ENCODE data around the gene DCPS.

DCPS gene

DNA sequence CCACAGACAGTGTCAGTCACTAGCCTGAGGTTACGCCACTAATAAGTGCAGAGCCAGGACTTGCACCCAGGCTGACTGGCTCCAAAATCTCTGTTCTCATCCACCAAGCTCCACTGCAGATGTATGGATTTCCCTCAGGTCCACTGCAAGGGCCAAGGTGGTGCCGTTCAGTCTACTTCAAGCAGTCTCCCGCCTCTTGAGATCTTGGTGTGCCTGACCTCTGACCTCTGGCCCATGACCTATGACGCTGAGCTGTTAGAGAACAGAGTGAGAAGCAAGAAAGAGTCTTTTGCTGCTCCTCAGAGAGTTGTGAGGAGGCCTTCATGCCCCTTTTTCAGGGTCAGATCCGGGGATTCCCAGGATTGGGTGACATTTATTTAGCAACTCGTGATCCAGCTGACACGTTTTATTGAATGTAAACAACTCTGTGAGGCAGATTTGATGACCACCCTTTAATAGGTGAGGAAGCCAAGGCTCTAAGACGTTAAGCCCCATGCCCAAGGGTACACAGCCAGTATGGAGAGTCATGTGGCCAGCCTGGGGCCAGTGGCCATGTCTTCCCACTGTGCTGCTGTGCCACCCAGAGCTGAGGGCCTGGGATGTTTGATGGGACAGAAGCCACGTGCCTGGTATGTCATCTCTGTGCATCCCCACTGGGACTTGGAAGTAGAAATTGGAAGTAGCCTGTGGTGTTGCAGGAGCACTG lies 25.2 kb downstream of the DCPS start:
- no peak for DNase-seq

DNA sequence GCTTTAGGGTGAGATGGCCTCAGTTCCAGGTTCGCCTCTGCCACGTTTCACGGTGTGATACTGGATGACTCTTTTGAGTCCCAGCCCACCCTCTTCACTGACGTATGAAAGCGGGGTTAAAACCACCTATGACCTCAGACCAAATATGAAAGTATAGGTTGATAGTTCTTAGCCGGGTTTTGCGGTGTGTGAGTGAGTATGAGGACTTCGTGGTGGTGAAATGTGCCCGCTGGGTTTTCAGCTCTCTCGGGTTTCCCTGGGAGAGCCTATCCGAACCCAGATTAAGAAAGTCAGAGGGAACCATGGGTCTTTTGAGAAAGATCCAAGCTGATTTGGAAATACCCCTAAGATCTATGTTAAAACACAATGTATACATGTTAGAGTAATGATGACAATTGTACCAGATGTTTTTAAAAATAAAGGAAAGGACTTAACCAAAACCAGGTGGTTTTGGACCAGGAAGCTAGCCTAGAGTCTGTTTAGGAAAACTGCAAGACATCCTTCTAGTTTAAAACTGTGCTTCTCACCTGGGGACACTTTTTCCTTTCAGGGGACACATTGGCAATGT lies 25.9 kb downstream of the DCPS start:
- no peak for DNase-seq

DNA sequence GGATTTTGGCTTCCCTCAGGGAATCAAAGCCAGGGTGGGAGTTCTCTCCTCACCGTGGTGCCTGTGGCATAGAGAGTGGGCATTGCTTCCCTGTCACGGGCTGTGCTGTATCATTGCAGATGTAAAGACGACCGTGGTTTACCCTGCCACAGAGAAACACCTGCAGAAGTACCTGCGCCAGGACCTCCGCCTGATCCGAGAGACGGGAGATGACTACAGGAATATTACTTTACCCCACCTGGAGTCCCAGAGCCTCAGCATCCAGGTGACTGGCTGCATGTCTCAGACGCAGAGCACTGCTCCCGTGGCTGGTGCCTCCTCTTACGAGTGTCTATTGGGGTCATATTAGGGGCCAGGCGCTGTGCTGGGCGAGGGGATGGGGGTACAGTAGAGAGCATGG lies 27.4 kb downstream of the DCPS start:
- no peak for DNase-seq

DNA sequence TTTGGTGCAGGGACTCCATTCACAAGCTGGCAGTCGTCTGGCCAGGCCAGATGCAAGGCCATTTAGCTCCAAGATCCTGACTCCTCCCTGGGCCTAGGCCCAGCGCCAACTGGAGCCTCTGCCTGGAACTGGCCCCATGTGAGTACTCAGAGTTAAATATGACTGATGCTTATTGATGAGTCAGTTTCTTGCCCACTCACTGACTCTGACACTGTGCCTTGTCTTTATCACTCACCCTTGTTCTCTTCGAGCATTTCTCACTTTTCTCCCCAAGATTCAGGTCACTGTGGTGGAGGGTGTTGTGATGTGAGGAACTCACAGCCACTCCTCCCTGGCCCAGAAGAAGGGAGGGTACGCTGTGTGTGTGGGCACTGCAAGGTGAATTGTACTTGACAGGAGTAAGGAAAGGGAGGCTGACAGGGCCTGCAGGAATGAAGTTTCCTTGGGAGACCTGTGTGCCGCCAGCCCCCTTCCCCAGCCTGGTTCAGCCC lies 28.4 kb downstream of the DCPS start:
- peak; percentile 51 for DNase-seq

DNA sequence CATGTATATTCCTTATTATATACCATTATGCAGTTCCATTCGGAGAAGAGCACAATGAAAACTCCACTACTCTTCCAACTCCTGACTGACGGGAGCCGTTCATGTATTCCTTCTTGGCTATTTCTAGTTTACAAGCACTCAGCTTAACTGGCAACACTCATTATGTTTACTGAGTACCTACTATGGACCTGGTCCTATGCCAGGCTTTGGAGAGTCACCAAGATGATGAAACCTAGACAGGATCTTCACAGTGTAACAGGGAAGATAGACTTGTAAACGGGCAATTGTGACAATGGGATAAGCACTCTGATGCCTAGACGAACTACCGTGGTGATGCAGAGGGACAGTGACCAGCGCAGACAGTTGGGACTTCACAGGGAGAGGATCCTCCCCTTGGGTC lies 29.3 kb downstream of the DCPS start:
- no peak for DNase-seq

DNA sequence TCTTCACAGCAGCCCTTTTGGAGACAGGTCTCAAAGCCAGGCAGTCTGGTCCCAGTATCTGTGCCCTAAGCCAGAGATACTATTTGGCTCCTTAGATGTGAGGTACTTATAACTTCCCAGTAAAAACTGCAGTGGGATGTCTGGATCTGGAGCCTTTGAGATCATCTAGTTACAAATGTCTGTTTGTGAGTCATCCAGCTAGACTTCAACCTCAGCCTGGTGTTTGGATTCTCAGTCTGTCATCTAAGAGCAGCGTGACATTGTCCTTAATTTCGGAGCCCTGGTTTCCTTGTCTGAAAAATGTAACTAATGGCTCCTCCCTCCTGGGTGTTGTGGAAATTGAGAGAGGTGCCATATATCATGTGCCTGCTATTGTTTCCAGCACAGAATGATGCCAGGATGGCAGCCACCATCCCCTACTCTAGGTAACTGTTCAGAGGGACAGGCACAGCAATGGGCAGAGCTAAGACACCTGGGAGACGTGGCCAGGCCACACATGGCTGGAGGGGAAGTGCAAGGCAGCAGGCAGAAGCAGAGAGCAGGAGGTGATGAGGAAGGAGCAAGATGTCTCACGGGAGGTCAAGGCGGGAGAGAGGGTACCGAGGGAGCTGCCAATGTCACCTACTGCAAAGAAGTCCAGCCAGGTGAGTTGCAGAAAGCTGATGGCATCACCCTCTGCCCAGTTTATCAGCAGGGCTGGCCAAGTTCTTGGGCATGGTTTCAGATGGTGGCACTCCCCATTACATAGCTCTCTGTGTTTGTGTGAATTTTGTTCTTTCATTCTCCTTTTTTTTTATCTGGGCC lies 31.0 kb downstream of the DCPS start:
- DNase-seq, result no peak

DNA sequence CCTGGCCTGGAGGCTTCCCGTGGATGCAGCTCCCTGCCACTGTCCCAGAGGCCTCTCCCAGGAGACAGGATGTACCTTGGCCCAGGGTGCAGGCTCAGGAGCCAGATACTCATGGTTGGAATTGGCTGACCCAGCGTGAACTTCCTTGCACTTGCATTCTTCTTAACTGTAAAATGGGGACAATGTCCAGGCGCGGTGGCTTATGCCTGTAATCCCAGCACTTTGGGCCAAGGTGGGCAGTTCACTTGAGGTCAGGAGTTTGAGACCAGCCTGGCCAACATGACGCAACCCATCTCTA lies 31.6 kb downstream of the DCPS start:
- DNase-seq, result no peak

DNA sequence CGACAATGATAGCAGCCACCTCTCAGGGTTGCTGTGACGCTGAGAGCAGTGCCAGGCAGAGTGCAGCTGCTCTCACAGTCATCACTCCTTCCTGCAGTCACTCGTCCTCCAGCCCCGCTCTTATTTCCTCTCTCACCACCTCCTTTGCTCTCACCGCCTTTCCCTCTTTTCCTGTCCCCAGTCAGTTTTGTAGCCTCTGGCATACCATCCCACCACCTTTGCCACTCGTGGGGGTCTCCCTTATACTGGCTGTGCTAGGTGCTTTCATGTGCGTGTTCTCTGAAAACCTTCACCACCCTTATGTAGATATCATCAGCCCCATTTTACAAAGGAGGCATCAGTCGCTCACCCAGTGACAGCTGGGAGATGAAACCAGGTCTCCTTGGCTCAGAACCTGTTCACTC lies 32.3 kb downstream of the DCPS start:
- DNase-seq, result no peak

DNA sequence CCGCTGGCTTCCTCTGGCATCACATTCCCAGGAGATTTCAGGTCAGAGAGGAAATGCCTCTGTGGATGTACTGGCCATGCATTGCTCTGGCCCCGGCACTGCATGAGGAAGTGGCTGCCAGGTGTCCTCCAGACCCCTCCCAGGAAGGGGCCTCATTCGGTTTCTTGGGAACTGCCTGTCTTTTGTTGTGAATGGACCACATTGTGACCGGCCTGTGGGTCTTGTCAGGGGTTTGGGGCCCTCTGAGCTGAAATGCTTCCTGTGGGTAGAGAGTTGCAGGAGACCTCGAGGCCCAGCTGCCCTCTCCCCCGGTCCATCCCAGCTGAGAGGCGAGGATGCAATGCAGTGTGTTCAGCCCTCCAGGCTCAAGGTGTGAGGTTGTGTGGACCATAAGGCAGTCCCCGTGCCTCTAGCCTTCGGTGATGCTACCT lies 32.8 kb downstream of the DCPS start:
- DNase-seq, result no peak

DNA sequence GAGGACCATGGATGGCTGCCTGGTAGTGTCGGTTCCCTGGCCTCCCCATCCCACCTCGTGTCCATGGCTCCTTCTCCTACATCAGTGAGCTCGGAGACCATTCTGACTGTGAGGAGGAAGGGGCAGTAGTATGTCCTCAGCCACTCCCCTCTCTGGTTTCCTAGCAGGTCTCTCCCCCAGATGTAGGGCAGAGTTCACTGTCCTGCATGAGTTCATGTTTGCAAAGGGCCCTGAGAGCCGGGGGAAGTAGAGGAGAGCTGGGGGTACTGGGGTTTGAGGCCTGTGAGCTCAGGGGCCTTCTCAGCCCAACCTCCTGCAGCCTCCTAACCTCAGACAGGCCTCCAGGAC lies 33.2 kb downstream of the DCPS start:
- no peak for DNase-seq

DNA sequence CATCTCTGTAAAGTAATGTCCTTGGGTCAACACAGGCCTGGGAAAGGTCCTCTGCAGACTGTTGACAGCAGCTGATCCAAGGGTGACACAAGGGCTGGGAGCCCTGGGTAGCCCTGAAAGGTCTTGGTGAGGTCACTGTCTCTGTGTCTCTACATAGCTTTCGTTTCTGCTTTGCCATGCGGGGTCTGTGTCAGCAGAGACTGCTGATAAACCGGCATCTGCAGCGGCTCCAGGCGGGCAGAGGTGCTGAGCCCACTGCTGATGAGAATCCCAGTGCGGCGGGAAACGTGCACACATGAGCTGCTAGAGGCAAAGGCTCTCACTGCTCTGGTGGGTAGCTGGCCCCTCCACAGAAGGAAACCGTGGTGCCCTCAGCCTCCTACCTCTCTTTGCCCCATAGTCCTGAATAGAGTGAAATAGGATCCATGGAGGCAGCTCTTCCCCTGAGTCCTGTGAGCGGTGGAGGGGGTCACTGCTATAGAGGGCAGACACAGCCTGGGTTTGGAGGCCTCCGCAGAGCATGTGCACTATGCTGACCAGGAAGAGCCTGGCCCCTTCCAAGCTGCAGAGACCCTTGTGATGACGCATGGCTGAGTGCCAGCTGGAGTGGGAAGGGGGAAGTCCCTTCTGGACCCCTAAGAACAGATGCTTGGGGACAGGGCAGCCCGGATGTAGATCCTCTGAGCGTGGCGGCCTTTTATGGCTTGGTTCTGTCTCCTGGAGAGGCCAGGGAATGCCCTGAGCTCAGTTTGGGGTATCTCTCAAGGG lies 33.8 kb downstream of the DCPS start:
- no peak for DNase-seq

DNA sequence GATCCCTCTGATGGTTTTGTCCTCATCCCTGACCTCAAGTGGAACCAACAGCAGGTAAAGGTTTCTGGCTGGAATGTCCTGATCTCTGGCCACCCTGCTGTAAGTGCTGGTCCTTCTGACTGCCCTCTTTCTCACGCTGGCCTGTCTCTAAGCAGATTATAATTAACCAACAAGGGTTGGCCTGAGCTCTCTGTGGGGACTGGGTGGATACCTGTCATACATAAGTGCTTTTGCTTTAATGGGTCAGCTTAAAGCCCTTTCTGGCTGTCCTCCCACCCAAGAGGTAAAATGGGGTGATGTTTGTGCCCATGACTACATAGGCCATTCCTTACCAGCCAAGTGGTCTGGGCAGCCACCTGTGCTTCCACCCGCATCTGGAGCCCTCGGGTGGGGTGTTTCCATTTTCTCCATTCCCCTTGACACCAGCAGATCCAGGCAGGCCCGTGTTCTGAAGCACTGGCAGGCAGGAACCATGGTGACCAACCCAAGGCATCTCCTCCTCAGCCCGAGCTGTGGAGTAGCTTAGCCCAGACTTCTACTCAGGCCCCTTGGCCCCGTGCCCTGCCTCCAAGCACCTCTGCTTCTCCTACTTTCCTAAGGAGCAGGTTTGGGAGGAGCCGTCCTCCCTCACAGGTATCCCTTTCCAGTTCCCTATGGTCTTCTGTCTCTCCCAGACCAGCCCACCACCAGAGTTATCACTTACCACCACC lies 34.6 kb downstream of the DCPS start:
- no peak for DNase-seq

DNA sequence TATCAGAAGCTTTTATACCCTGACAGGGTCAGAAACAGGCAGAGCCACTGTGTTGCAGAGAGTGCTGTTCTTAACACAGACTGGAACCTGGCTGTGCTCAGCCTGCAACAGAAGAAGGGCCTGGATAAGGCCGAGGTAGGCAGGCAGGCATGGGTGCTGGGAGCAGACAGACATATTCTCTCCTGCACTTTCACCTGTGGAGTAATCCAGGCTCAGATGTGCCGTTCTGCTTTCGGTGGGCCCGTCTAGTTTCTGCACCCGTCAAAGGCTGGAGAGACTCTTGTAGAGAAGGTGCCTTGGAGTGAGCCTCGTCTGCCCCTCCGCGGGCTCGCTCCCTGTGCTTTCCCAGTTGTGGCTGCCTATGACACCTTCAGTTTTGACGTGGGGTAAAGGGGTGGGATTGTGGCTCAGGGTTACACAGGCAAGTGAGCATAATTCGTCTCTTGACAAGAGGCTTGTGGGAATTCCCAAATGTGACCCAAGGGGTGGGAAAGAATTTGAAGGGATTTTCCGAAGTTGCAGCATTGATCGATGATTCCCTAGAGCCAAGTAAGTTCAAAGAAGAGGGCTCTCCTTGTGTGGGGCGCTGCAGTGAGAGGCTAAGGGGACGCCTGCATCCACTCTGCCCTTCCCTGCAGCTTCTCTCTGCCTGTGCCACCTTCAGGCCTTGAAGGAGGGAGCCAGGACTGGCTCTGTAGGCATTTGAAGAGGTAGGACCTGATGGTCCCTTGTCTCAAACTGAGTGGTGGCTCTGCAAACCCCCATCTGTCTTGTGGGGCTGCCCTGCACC lies 35.4 kb downstream of the DCPS start:
- DNase-seq, result no peak

DNA sequence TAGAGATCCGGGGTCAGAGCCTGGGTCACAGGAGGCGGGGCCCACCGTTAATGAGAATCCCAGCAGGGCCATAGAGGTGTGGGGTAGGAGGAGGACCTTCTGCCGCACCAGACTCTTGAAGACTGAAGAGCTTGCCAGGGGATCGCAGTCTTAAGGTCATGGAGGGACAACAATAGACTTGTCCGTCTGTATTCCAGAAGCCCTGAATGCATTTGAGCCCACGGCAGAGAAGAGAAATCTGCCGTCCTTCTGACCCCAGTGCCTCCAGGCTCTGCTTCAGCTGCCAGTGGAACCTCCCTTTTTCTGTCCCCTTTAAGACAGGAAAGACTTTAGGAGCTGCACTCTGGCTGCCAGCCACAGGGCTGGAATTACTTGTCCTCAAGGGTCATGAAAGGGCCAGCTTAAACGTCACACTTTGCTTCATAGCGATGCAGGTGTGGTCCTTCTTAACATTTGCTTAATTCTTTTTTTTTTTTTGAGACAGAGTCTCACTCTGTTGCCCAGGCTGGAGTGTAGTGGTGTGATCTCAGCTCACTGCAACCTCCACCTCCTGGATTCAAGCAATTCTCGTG lies 36.1 kb downstream of the DCPS start:
- DNase-seq, result no peak

DNA sequence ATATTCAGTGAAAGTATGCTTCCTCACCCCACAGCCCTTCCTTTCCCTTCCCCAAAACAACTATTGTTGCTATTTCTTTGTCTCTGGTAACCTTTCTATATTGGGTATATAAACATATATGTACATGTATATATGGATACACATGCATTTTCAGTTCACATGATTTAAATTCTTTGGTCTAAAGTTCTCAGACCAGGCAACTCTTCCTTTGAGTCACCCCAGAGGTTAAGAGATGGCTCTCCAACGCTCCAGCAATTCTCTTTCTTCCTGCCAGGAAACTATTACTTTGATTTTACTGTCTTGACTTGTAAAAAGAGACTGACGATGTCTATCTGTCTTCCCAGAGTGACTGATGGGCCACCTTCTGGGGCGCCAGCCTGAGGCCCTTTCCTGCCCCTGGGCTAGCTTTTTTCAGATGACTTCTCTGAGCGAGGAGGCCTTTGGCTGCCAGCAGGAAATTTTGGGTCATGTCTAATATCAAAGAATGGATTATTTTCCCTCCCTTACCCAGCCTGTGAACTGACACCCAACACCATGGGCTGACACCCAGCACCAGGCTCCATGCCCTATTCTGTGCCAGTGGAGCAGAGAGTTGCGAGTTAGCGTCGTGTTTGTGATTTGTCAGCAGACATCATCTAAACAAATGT lies 37.2 kb downstream of the DCPS start:
- DNase-seq, result no peak

DNA sequence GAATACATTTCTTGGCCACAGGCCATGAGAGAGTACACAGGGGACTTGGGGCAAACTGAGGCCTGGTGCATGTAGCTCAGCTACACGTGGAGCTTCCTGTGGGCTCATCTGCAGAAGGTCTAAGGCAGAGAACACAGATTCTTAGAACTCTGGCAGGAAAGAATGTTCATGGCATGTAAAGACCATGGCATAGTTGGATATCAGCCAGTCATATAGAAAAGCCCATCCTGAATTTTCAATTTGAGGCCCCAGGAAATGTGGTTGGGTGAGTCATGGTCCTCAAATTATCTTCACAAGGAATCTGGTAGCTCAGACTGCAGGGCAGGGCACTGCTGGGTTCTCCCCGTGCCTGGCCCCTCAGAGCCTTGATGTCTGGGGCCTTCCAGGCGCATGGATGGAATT lies 37.9 kb downstream of the DCPS start:
- DNase-seq, result no peak

DNA sequence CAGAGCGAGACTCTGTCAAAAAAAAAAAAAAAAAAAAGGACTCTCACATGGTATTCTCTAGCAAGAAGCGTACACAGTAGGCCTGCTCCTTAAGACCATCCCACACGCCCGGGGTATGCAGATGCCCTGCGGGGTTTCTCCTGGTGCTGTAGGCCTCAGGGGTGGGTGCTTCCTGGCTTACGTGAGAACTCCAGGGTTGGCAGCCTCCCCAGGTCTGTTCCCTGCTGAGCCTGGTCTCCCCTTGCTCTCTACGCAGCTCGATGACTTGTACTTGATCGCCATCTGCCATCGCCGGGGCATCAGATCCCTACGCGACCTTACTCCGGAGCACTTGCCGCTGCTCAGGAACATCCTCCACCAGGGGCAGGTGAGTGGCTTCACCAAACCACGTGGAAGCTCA lies 39.2 kb downstream of the DCPS start:
- DNase-seq, result no peak

DNA sequence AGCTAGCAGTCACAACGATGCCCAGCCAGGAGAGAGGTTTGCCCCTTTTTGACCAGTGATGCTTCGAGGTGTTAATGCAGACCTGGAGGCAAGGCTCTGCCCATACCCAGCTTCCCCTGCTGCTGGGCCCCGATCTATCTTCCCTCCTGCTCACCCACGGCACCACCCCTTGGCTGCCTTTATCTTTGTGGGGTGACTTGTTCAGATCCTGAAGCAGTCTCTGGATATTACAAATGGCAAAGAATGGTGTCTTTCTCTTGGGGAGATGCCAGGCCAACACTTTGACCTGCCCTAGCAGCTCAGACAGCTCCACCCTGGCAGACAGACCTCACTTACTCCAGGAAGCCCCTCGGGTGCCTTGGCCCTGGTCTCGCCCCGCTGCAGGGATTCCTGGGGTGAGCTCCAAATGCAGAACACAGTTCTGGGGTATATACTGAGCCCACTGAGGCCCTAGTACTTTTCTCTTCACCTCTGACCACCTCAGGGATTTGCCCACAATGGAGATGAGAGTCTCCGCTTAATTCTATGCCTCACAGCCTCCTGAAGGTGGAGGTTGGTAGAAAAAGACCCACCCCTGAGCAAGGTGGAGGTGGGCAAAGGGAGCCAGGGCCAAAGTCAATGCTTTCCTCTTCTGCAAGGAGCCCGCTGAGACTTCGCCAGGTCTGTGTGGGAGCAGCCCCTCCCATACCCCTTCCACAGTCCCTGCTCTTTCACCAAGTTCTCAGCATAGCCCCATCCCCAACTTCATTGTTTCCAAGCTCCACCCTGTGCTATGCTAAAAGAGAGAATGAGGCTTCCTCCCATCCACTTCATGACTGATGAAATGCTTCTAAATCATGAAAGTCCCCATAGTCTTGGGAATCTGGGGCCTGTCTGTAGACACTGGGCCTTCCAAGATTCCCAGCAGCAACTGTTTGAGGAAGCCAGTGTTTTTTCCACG lies 40.6 kb downstream of the DCPS start:
- DNase-seq, result no peak

DNA sequence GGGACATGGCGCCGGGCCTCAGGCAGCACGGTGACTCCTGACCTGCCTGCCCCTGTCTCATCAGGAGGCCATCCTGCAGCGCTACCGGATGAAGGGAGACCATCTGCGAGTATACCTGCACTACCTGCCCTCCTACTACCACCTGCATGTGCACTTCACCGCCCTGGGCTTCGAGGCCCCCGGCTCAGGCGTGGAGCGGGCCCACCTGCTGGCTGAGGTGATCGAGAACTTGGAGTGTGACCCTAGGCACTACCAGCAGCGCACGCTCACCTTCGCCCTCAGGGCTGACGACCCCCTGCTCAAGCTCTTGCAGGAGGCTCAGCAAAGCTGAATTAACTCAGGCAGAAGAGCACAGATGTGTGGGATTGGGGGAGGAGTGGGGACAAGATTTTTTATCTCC lies 41.4 kb downstream of the DCPS start:
- no peak for DNase-seq

Measured in T1000 (cell line).